ENCODE data around the gene TAAR8. TPM values are rescaled to one million over a fixed set of nuclear protein-coding genes. Genes with fewer than 3 reads are reported as not detected.

The TAAR8 gene
- total and polyA plus RNA-seq, 2 experiments from 2014 or later = not detected

- ATAC-seq (no peak), DNase-seq (ENCODE audit: low spot score) (no peak)
- no peak overlapping the region for H3K27ac ChIP-seq (ENCODE audit: low read depth)
- H3K4me1 Mint-ChIP-seq = peaks cover 20% of the 10 kb centered on the region
- H3K4me3 ChIP-seq = no peak overlapping the region
- no peak overlapping the region for H3K4me2 ChIP-seq
- no peaks in the 10 kb centered on the region for H3F3A ChIP-seq (replicated peaks; ENCODE audit: low read depth)
- peaks cover 1% of the 10 kb centered on the region for H3K36me3 ChIP-seq (ENCODE audit: insufficient read depth)
- H4K20me1 ChIP-seq (replicated peaks; ENCODE audit: insufficient read depth) = peaks cover 21% of the 10 kb centered on the region
- H3K27me3 ChIP-seq (ENCODE audit: insufficient read depth) = no peaks in the 10 kb centered on the region
- no peak overlapping the region for H3K27ac Mint-ChIP-seq
- peaks cover 91% of the 10 kb centered on the region for H3K79me2 ChIP-seq (replicated peaks; ENCODE audit: insufficient read depth)
- no peak overlapping the region for H2AFZ ChIP-seq
- H3K36me3 Mint-ChIP-seq (ENCODE audit: low read depth) = peaks cover 3% of the 10 kb centered on the region; the same call in 1 of the 3 replicates
- TF ChIP-seq, protein P1, sequence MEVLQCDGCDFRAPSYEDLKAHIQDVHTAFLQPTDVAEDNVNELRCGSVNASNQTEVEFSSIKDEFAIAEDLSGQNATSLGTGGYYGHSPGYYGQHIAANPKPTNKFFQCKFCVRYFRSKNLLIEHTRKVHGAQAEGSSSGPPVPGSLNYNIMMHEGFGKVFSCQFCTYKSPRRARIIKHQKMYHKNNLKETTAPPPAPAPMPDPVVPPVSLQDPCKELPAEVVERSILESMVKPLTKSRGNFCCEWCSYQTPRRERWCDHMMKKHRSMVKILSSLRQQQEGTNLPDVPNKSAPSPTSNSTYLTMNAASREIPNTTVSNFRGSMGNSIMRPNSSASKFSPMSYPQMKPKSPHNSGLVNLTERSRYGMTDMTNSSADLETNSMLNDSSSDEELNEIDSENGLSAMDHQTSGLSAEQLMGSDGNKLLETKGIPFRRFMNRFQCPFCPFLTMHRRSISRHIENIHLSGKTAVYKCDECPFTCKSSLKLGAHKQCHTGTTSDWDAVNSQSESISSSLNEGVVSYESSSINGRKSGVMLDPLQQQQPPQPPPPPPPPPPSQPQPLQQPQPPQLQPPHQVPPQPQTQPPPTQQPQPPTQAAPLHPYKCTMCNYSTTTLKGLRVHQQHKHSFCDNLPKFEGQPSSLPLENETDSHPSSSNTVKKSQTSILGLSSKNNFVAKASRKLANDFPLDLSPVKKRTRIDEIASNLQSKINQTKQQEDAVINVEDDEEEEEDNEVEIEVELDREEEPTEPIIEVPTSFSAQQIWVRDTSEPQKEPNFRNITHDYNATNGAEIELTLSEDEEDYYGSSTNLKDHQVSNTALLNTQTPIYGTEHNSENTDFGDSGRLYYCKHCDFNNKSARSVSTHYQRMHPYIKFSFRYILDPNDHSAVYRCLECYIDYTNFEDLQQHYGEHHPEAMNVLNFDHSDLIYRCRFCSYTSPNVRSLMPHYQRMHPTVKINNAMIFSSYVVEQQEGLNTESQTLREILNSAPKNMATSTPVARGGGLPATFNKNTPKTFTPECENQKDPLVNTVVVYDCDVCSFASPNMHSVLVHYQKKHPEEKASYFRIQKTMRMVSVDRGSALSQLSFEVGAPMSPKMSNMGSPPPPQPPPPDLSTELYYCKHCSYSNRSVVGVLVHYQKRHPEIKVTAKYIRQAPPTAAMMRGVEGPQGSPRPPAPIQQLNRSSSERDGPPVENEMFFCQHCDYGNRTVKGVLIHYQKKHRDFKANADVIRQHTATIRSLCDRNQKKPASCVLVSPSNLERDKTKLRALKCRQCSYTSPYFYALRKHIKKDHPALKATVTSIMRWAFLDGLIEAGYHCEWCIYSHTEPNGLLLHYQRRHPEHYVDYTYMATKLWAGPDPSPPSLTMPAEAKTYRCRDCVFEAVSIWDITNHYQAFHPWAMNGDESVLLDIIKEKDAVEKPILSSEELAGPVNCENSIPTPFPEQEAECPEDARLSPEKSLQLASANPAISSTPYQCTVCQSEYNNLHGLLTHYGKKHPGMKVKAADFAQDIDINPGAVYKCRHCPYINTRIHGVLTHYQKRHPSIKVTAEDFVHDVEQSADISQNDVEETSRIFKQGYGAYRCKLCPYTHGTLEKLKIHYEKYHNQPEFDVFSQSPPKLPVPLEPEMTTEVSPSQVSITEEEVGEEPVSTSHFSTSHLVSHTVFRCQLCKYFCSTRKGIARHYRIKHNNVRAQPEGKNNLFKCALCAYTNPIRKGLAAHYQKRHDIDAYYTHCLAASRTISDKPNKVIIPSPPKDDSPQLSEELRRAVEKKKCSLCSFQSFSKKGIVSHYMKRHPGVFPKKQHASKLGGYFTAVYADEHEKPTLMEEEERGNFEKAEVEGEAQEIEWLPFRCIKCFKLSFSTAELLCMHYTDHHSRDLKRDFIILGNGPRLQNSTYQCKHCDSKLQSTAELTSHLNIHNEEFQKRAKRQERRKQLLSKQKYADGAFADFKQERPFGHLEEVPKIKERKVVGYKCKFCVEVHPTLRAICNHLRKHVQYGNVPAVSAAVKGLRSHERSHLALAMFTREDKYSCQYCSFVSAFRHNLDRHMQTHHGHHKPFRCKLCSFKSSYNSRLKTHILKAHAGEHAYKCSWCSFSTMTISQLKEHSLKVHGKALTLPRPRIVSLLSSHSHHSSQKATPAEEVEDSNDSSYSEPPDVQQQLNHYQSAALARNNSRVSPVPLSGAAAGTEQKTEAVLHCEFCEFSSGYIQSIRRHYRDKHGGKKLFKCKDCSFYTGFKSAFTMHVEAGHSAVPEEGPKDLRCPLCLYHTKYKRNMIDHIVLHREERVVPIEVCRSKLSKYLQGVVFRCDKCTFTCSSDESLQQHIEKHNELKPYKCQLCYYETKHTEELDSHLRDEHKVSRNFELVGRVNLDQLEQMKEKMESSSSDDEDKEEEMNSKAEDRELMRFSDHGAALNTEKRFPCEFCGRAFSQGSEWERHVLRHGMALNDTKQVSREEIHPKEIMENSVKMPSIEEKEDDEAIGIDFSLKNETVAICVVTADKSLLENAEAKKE (CRISPR knock-in tag; IDR thresholded peaks at IDR 0.05) = no peak
- no peak for TF ChIP-seq CREB1 (CRISPR knock-in tag; IDR thresholded peaks at IDR 0.05; ENCODE audit: low read depth)
- no peak for TF ChIP-seq NANOG (IDR thresholded peaks at IDR 0.05; ENCODE audit: borderline replicate concordance)
- no peak for TF ChIP-seq STAT1 (IDR thresholded peaks at IDR 0.05; ENCODE audit: unreplicated experiment)
- no peak for TF ChIP-seq EZH2 (IDR thresholded peaks at IDR 0.05; ENCODE audit: low read depth, unreplicated experiment)
- TF ChIP-seq, protein P2, sequence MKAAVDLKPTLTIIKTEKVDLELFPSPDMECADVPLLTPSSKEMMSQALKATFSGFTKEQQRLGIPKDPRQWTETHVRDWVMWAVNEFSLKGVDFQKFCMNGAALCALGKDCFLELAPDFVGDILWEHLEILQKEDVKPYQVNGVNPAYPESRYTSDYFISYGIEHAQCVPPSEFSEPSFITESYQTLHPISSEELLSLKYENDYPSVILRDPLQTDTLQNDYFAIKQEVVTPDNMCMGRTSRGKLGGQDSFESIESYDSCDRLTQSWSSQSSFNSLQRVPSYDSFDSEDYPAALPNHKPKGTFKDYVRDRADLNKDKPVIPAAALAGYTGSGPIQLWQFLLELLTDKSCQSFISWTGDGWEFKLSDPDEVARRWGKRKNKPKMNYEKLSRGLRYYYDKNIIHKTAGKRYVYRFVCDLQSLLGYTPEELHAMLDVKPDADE (IDR thresholded peaks at IDR 0.05) = no peak
- no peak for TF ChIP-seq JUNB (IDR thresholded peaks at IDR 0.05; ENCODE audit: unreplicated experiment)
- no peak for TF ChIP-seq ZNF114 (CRISPR knock-in tag; IDR thresholded peaks at IDR 0.05)
- no peak for TF ChIP-seq EZH2phosphoT487 (IDR thresholded peaks at IDR 0.05; ENCODE audit: unreplicated experiment)
- TF ChIP-seq ZNF331 (CRISPR knock-in tag; IDR thresholded peaks at IDR 0.05; ENCODE audit: low read depth) = no peak
- no peak for TF ChIP-seq CTCF (conservative IDR thresholded peaks at IDR 0.05; ENCODE audit: low read depth in 2 of 2)
- no peak for TF ChIP-seq POLR2AphosphoS5 (IDR thresholded peaks at IDR 0.05; ENCODE audit: low read depth)
- TF ChIP-seq, protein P3, sequence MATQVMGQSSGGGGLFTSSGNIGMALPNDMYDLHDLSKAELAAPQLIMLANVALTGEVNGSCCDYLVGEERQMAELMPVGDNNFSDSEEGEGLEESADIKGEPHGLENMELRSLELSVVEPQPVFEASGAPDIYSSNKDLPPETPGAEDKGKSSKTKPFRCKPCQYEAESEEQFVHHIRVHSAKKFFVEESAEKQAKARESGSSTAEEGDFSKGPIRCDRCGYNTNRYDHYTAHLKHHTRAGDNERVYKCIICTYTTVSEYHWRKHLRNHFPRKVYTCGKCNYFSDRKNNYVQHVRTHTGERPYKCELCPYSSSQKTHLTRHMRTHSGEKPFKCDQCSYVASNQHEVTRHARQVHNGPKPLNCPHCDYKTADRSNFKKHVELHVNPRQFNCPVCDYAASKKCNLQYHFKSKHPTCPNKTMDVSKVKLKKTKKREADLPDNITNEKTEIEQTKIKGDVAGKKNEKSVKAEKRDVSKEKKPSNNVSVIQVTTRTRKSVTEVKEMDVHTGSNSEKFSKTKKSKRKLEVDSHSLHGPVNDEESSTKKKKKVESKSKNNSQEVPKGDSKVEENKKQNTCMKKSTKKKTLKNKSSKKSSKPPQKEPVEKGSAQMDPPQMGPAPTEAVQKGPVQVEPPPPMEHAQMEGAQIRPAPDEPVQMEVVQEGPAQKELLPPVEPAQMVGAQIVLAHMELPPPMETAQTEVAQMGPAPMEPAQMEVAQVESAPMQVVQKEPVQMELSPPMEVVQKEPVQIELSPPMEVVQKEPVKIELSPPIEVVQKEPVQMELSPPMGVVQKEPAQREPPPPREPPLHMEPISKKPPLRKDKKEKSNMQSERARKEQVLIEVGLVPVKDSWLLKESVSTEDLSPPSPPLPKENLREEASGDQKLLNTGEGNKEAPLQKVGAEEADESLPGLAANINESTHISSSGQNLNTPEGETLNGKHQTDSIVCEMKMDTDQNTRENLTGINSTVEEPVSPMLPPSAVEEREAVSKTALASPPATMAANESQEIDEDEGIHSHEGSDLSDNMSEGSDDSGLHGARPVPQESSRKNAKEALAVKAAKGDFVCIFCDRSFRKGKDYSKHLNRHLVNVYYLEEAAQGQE (IDR thresholded peaks at IDR 0.05; ENCODE audit: unreplicated experiment) = no peak
- H3K4me1 ChIP-seq (ENCODE audit: insufficient read depth) = peaks cover 16% of the 10 kb centered on the region; the same call in 1 of the 2 replicates
- no peaks in the 10 kb centered on the region for H3K9me3 Mint-ChIP-seq
- H3K9me2 ChIP-seq (ENCODE audit: insufficient read depth) = no peaks in the 10 kb centered on the region
- H3K27me3 Mint-ChIP-seq (ENCODE audit: insufficient read depth, low read depth, poor library complexity) = no peaks in the 10 kb centered on the region
- H3K4me3 Mint-ChIP-seq = no peak overlapping the region
Measured at GRCh38 chr6:132506869-132507808, 45.3 kb upstream of the TAAR8 start.
